HCT116 (cell line): ENCODE results near the gene CEP41. TPM values are rescaled to one million over a fixed set of nuclear protein-coding genes. Genes with fewer than 3 reads are reported as not detected.

ENCODE experiments used
- ATAC-seq: fragments of 200-7000 bp; cut with Tn5 transposase; 2 replicates; pipeline ENCODE4 v1.9.1; 2020; ENCODE audit warnings: mild to moderate bottlenecking, moderate library complexity
- BruUV-seq: library from RNA; stranded (reverse); fragments of 400-500 nt; replicated peaks from 2 replicates; lab custom pipeline; 2021; lab: Mats Ljungman, UMichigan
- CTCF ChIA-PET: fragments of 300-600 bp; sonication (Branson Sonifier 250); formaldehyde crosslinking; loops from one replicate; lab custom pipeline; 2021; ENCODE audit warnings: antibody characterized with exemption; lab: Charles Lee
- POLR2A ChIA-PET: fragments of 300-600, 350-600 bp; sonication (Branson Sonifier 250); formaldehyde crosslinking; loops from one replicate; lab custom pipeline; 2021; ENCODE audit warnings: antibody characterized with exemption; lab: Charles Lee
- RAD21 ChIA-PET, 2 experiments: fragments of 300-600 bp; sonication (Branson Sonifier 250); formaldehyde crosslinking; loops; one replicate each; lab custom pipeline; 2023; ENCODE audit warnings: low total read pairs in 2 of 2; ENCODE audit not compliant: uncharacterized antibody in 2 of 2, unreplicated experiment in 2 of 2, low non-redundant PET in 1 of 2; lab: Charles Lee
- DNase-seq: peaks from one replicate; pipeline ENCODE4 v3.0.0-alpha.2; 2010; ENCODE audit warnings: low read depth, low spot score
- H2AFZ ChIP-seq: fragments of 200-600 bp; shearing (Covaris generic), sonication (generic); 2 replicates; pipeline ENCODE4 v1.6.1; 2017; ENCODE audit warnings: low read depth, mixed run types, mixed read lengths, antibody characterized with exemption, low read length; ENCODE audit not compliant: poor library complexity, severe bottlenecking
- H3K27ac ChIP-seq: 2 replicates; pipeline ENCODE4 v1.5.1; 2012; ENCODE audit warnings: low read depth, low read length
- H3K27me3 ChIP-seq: fragments of 200-600 bp; sonication (generic); 2 replicates; pipeline ENCODE4 v1.6.1; 2016; ENCODE audit warnings: mixed run types, low read length, mixed read lengths; ENCODE audit not compliant: insufficient read depth
- H3K36me3 ChIP-seq, 2 experiments: fragments of 200-500 bp in 1 of 2; fragments of 200-600 bp in 1 of 2; sonication (Bioruptor generic) in 1 of 2; sonication (generic) in 1 of 2; 2 replicates each; pipeline versions ENCODE4 v1.5.1 to v1.6.1; 2014 to 2016; ENCODE audit warnings: low read length in 2 of 2, inconsistent platforms in 1 of 2, mixed read lengths in 1 of 2, mixed run types in 1 of 2; ENCODE audit not compliant: insufficient read depth in 2 of 2, control insufficient read depth in 1 of 2
- H3K4me1 ChIP-seq, 2 experiments: fragments of 200-600 bp in 1 of 2; sonication (generic) in 1 of 2; 2 replicates each; pipeline versions ENCODE4 v1.5.1 to v1.6.1; 2012 to 2017; ENCODE audit warnings: low read length in 2 of 2, inconsistent platforms in 1 of 2, mild to moderate bottlenecking in 1 of 2, mixed read lengths in 1 of 2, mixed run types in 1 of 2, moderate library complexity in 1 of 2; ENCODE audit not compliant: insufficient read depth in 2 of 2, control insufficient read depth in 1 of 2
- H3K4me2 ChIP-seq: fragments of 200-600 bp; sonication (generic); 2 replicates; pipeline ENCODE4 v1.6.1; 2017; ENCODE audit warnings: mixed run types, low read length, mixed read lengths
- H3K4me3 ChIP-seq, 2 experiments: fragments of 200-600 bp in 1 of 2; sonication (generic) in 1 of 2; replicated peaks in 1 of 2; 2 replicates each; pipeline ENCODE4 v1.5.1; 2011 to 2016; ENCODE audit warnings: low read length in 2 of 2, control low read depth in 1 of 2, low read depth in 1 of 2, mild to moderate bottlenecking in 1 of 2, mixed read lengths in 1 of 2, mixed run types in 1 of 2
- H3K79me2 ChIP-seq: fragments of 200-600 bp; sonication (generic); 2 replicates; pipeline ENCODE4 v1.6.1; 2017; ENCODE audit warnings: mild to moderate bottlenecking, mixed run types, low read length, moderate library complexity, mixed read lengths; ENCODE audit not compliant: insufficient read depth
- H3K9ac ChIP-seq: fragments of 200-600 bp; sonication (generic); 2 replicates; pipeline ENCODE4 v1.6.1; 2016; ENCODE audit warnings: low read length, mixed read lengths
- H3K9me2 ChIP-seq: fragments of 200-600 bp; sonication (generic), shearing (Covaris generic); 2 replicates; pipeline ENCODE4 v1.6.1; 2017; ENCODE audit warnings: mixed run types, mild to moderate bottlenecking, moderate library complexity; ENCODE audit not compliant: insufficient read depth
- H3K9me3 ChIP-seq, 2 experiments: fragments of 200-500 bp in 1 of 2; fragments of 200-600 bp in 1 of 2; sonication (Bioruptor generic) in 1 of 2; sonication (generic) in 1 of 2; 2 replicates each; pipeline ENCODE4 v1.6.1; 2014 to 2017; ENCODE audit warnings: low read length in 2 of 2, mixed read lengths in 2 of 2, inconsistent platforms in 1 of 2, low read depth in 1 of 2, mild to moderate bottlenecking in 1 of 2, mixed run types in 1 of 2, moderate library complexity in 1 of 2; ENCODE audit not compliant: control insufficient read depth in 1 of 2, insufficient read depth in 1 of 2
- H4K20me1 ChIP-seq: fragments of 200-600 bp; sonication (generic), shearing (Covaris generic); 2 replicates; pipeline ENCODE4 v1.6.1; 2017; ENCODE audit warnings: mixed run types, mild to moderate bottlenecking, moderate library complexity; ENCODE audit not compliant: insufficient read depth
- EZH2 ChIP-seq: fragments of 200-600 bp; sonication (generic); IDR thresholded peaks from 2 replicates; pipeline ENCODE4 v1.6.1; 2017; ENCODE audit warnings: antibody characterized with exemption, mixed run types
- JUND ChIP-seq: IDR thresholded peaks from 2 replicates; pipeline ENCODE4 v1.6.1; 2012
- RAD21 ChIP-seq: IDR thresholded peaks from 2 replicates; pipeline ENCODE4 v1.6.1; 2012; ENCODE audit warnings: low read depth, mild to moderate bottlenecking
- YY1 ChIP-seq: IDR thresholded peaks from 2 replicates; pipeline ENCODE4 v1.6.1; 2011; ENCODE audit warnings: low read length, low read depth, moderate library complexity, mild to moderate bottlenecking; ENCODE audit not compliant: insufficient replicate concordance; ENCODE audit errors: extremely low read depth
- ZFX ChIP-seq: fragments of 450-650 bp; IDR thresholded peaks from 2 replicates; pipeline ENCODE4 v1.6.1; 2017
- intact Hi-C: fragments of 100-400 bp; cut with micrococcal nuclease; formaldehyde crosslinking; loops from 2 replicates; pipeline ENCODE4 v1.10.0; 2022
- total RNA-seq: library from RNA; stranded (reverse); gene quantifications from one replicate; pipeline ENCODE4 v1.2.1, GENCODE V29; 2021; ENCODE audit not compliant: unreplicated experiment
- TF ChIP-seq, protein P1 (sequence below): IDR thresholded peaks from 2 replicates; pipeline ENCODE4 v1.6.1; 2012; ENCODE audit warnings: low read depth
- TF ChIP-seq, protein P2 (sequence below), 3 experiments: fragments of 200-600 bp in 1 of 3; sonication (generic) in 1 of 3; IDR thresholded peaks in 2 of 3; conservative IDR thresholded peaks in 1 of 3; 2 replicates each; pipeline ENCODE4 v1.5.1; 2012 to 2017; ENCODE audit warnings: low read depth in 2 of 3, low read length in 2 of 3, antibody characterized with exemption in 1 of 3, borderline replicate concordance in 1 of 3, control low read depth in 1 of 3, mild to moderate bottlenecking in 1 of 3, mixed read lengths in 1 of 3, mixed run types in 1 of 3, moderate library complexity in 1 of 3; ENCODE audit not compliant: insufficient read depth in 1 of 3
- TF ChIP-seq, protein P3 (sequence below): IDR thresholded peaks from 2 replicates; pipeline ENCODE4 v1.6.1; 2012
- TF ChIP-seq, protein P4 (sequence below): IDR thresholded peaks from 2 replicates; pipeline ENCODE4 v1.6.1; 2012

CEP41 gene
- total RNA-seq, 1 experiment from 2014 or later, result 13.6 TPM

- Histone ChIP-seq H3K27ac (no peak overlapping the region), H2AFZ (no peak overlapping the region), H3K4me1 (no peaks in the 10 kb centered on the region), H4K20me1 (no peaks in the 10 kb centered on the region), H3K4me2 (no peak overlapping the region), H3K4me3 (no peak overlapping the region), H3K9me2 (no peaks in the 10 kb centered on the region), H3K9ac (no peak overlapping the region), H3K79me2 (no peaks in the 10 kb centered on the region), H3K36me3 (no peaks in the 10 kb centered on the region), H3K27me3 (no peaks in the 10 kb centered on the region)
- CTCF ChIA-PET, result no interaction called here
- no peak for DNase-seq
- POLR2A ChIA-PET, result no interaction called here
- intact Hi-C loops, result no loop called here
- BruUV-seq, result no TSS peak
- TF ChIP-seq YY1 (no peak), JUND (no peak), RAD21 (no peak), ZFX (no peak), EZH2 (no peak)
- TF ChIP-seq, protein P1, sequence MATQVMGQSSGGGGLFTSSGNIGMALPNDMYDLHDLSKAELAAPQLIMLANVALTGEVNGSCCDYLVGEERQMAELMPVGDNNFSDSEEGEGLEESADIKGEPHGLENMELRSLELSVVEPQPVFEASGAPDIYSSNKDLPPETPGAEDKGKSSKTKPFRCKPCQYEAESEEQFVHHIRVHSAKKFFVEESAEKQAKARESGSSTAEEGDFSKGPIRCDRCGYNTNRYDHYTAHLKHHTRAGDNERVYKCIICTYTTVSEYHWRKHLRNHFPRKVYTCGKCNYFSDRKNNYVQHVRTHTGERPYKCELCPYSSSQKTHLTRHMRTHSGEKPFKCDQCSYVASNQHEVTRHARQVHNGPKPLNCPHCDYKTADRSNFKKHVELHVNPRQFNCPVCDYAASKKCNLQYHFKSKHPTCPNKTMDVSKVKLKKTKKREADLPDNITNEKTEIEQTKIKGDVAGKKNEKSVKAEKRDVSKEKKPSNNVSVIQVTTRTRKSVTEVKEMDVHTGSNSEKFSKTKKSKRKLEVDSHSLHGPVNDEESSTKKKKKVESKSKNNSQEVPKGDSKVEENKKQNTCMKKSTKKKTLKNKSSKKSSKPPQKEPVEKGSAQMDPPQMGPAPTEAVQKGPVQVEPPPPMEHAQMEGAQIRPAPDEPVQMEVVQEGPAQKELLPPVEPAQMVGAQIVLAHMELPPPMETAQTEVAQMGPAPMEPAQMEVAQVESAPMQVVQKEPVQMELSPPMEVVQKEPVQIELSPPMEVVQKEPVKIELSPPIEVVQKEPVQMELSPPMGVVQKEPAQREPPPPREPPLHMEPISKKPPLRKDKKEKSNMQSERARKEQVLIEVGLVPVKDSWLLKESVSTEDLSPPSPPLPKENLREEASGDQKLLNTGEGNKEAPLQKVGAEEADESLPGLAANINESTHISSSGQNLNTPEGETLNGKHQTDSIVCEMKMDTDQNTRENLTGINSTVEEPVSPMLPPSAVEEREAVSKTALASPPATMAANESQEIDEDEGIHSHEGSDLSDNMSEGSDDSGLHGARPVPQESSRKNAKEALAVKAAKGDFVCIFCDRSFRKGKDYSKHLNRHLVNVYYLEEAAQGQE, result no peak
- TF ChIP-seq, protein P2, sequence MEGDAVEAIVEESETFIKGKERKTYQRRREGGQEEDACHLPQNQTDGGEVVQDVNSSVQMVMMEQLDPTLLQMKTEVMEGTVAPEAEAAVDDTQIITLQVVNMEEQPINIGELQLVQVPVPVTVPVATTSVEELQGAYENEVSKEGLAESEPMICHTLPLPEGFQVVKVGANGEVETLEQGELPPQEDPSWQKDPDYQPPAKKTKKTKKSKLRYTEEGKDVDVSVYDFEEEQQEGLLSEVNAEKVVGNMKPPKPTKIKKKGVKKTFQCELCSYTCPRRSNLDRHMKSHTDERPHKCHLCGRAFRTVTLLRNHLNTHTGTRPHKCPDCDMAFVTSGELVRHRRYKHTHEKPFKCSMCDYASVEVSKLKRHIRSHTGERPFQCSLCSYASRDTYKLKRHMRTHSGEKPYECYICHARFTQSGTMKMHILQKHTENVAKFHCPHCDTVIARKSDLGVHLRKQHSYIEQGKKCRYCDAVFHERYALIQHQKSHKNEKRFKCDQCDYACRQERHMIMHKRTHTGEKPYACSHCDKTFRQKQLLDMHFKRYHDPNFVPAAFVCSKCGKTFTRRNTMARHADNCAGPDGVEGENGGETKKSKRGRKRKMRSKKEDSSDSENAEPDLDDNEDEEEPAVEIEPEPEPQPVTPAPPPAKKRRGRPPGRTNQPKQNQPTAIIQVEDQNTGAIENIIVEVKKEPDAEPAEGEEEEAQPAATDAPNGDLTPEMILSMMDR (IDR thresholded peaks at IDR 0.05 in 2 of 3, conservative IDR thresholded peaks at IDR 0.05 in 1 of 3; ENCODE audit: borderline replicate concordance in 1 of 3, insufficient read depth in 1 of 3, low read depth in 2 of 3, low read length in 2 of 3), result no peak
- TF ChIP-seq, protein P3, sequence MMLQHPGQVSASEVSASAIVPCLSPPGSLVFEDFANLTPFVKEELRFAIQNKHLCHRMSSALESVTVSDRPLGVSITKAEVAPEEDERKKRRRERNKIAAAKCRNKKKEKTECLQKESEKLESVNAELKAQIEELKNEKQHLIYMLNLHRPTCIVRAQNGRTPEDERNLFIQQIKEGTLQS, result no peak
- TF ChIP-seq, protein P4, sequence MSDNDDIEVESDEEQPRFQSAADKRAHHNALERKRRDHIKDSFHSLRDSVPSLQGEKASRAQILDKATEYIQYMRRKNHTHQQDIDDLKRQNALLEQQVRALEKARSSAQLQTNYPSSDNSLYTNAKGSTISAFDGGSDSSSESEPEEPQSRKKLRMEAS, result no peak
- TF ChIP-seq, all 23 proteins: peak for 0
- ATAC-seq, result no peak
- H3K9me3 ChIP-seq, result no peaks in the 10 kb centered on the region
- RAD21 ChIA-PET, result no interaction called here
Measured at GRCh38 chr7:130461272-130461671, 20.5 kb upstream of the CEP41 start.
